Heart left ventricle (tissue), 16 donors: ENCODE results near the gene ARL15. TPM values are rescaled to one million over a fixed set of nuclear protein-coding genes. Genes with fewer than 3 reads are reported as not detected.

ENCODE experiments used
- ATAC-seq, 4 donors: fragments of 200-7000 bp; cut with Tn5 transposase; one replicate each; pipeline ENCODE4 v1.9.1; 2020 to 2022; ENCODE audit warnings: moderate library complexity in 4 of 4, mild to moderate bottlenecking in 3 of 4, moderate number of reproducible peaks in 1 of 4
- DNase-seq, 5 donors: peaks; one replicate each; pipeline ENCODE4 v3.0.0-alpha.2; 2020
- H3K27ac ChIP-seq, 12 donors: fragments of 200-600 bp; sonication (generic) in 4 of 12; one replicate each; pipeline versions ENCODE4 v1.5.0 to v1.8.0; 2016 to 2022; ENCODE audit warnings: mild to moderate bottlenecking in 2 of 12
- H3K27me3 ChIP-seq, 9 donors: fragments of 200-600 bp; sonication (generic) in 2 of 9; one replicate each; pipeline versions ENCODE4 v1.5.1 to v1.8.0; 2016 to 2022; ENCODE audit warnings: mild to moderate bottlenecking in 3 of 9
- H3K36me3 ChIP-seq, 9 donors: fragments of 200-600 bp; sonication (generic) in 2 of 9; one replicate each; pipeline versions ENCODE4 v1.5.0 to v1.8.0; 2018 to 2022; ENCODE audit warnings: mild to moderate bottlenecking in 2 of 9
- H3K4me1 ChIP-seq, 12 donors: fragments of 200-600 bp; sonication (generic) in 4 of 12; one replicate each; pipeline versions ENCODE4 v1.5.0 to v1.8.0; 2016 to 2022; ENCODE audit warnings: mild to moderate bottlenecking in 3 of 12
- H3K4me3 ChIP-seq, 12 donors: fragments of 200-600 bp; sonication (generic) in 4 of 12; one replicate each; pipeline versions ENCODE4 v1.5.0 to v1.8.0; 2017 to 2022; ENCODE audit warnings: mild to moderate bottlenecking in 9 of 12, moderate library complexity in 4 of 12
- H3K9me3 ChIP-seq, 12 donors: fragments of 200-600 bp; sonication (generic) in 4 of 12; one replicate each; pipeline versions ENCODE4 v1.5.0 to v1.8.0; 2016 to 2022; ENCODE audit warnings: mild to moderate bottlenecking in 1 of 12
- CTCF ChIP-seq, 12 donors: fragments of 200-600 bp; sonication (generic) in 4 of 12; IDR thresholded peaks; one replicate each; pipeline versions ENCODE4 v1.5.0 to v1.8.0; 2018 to 2022; ENCODE audit warnings: antibody characterized with exemption in 12 of 12, mild to moderate bottlenecking in 5 of 12
- POLR2A ChIP-seq, 2 donors: fragments of 450-650 bp; IDR thresholded peaks; one replicate each; pipeline ENCODE4 v1.6.1; 2017; ENCODE audit warnings: antibody characterized with exemption in 2 of 2, mild to moderate bottlenecking in 2 of 2, moderate library complexity in 2 of 2
- WGBS, 4 donors: extraction: QIAGEN DNeasy Blood & Tissue Kit in 2 of 4; methylation state at CpG; one replicate each; pipeline versions ENCODE4 v1.1.5 to v1.1.7; 2013 to 2018; 5-methylcytosine and 5-hydroxymethylcytosine counted together
- intact Hi-C, 10 donors: fragments of 100-400 bp; cut with DNase I; formaldehyde crosslinking; loops; one replicate each; pipeline versions ENCODE4 v1.11.1 to v1.14.2; 2022
- polyA plus RNA-seq, 2 donors: library from polyadenylated mRNA; stranded (reverse); fragments of 200-250 nt; gene quantifications; one replicate each; pipeline ENCODE4 v1.2.3, GENCODE V29; 2013
- total RNA-seq, 9 donors: library from RNA; depleted of rRNA in 2 of 9; stranded (reverse); fragments of >200 nt in 2 of 9; fragmentation: NEBNext Ultra II Directional in 3 of 9; extraction: Animal tissue kit (Norgen Biotek cat#: 25700) in 3 of 9; gene quantifications; one replicate each; pipeline versions ENCODE4 v1.1.0 to v1.2.4, GENCODE V29; 2016 to 2023
- donor health status: ischemic (EF 13 %, LVEDD 7.1; RV severe dilation, severe dysfunction).
- donor health status: healthy with polysubstance abuse.
- donor health status: DM: no; HTN: yes; CAD: no.
- donor health status: DM: no; HTN: no; CAD: no.
- donor health status: ischemic (EF 25% LVEDD 6.9; RV normal size, moderate dysfunction).
- donor health status: ischemic (EF 25% LVEDD 5.7; RV mildly dilated, moderate dysfunction).
- donor health status: healthy.
- donor health status: DM: yes; HTN: yes; CAD: no.
- donor health status: ischemic (EF 35%, LVEDD 5.7; RV mildly dilated, moderate dysfunction).
- donor health status: nonischemic (EF 11% LVEDD 7.7; RV severe dilation, severe dysfunction).
- donor health status: DM: yes; HTN: yes; CAD: no.
- donor health status: PGD.
- donor health status: ischemic (EF 29% LVEDD 5.4; RV normal size, mild dysfunction).
- donor health status: nonischemic (EF 23%, LVEDD 6.1; RV moderate dilation, normal function).

The ARL15 gene
- total and polyA plus RNA-seq, 11 donors, result 7.1 to 35.0 (median 23.2) TPM

GRCh38 chr5:54273715-54274114 is 36.7 kb downstream of the ARL15 start:
- DNase-seq (no peak), ATAC-seq (no peak)
- H3K27me3 ChIP-seq, result no peaks in the 10 kb centered on the region
- H3K4me1 ChIP-seq, result peaks cover 0 to 23% (median 3%) of the 10 kb centered on the region in 12 donors
- H3K36me3 ChIP-seq, result no peaks in the 10 kb centered on the region
- TF ChIP-seq CTCF (IDR thresholded peaks at IDR 0.05) (no peak), POLR2A (IDR thresholded peaks at IDR 0.05) (no peak)
- H3K4me3 ChIP-seq, result no peak overlapping the region
- no peaks in the 10 kb centered on the region for H3K9me3 ChIP-seq
- H3K27ac ChIP-seq, result no peak overlapping the region
- intact Hi-C loops, result no loop called here
- 85 to 94% (median 86%) methylated on average over 6 of the region's 6 CpGs for WGBS, 4 donors

- intact Hi-C loops, result no loop called here
- peaks cover 0 to 15% (median 3%) of the 10 kb centered on the region in 12 donors for H3K4me1 ChIP-seq
- WGBS, 4 donors, result 90 to 100% (median 95%) methylated on average over 1 of the region's 1 CpG
- no peaks in the 10 kb centered on the region for H3K36me3 ChIP-seq
- TF ChIP-seq CTCF (IDR thresholded peaks at IDR 0.05) (no peak), POLR2A (IDR thresholded peaks at IDR 0.05) (no peak)
- no peak overlapping the region for H3K4me3 ChIP-seq
- H3K27me3 ChIP-seq, result no peaks in the 10 kb centered on the region
- DNase-seq (no peak), ATAC-seq (no peak)
- H3K9me3 ChIP-seq, result no peaks in the 10 kb centered on the region
- peak overlapping the region in 1 of 12 donors; percentile 3 for H3K27ac ChIP-seq
Observed at GRCh38 chr5:54272746-54273145, 37.6 kb downstream of the ARL15 start.

- H3K27me3 ChIP-seq, result no peaks in the 10 kb centered on the region
- no peak for ATAC-seq
- no peak for TF ChIP-seq POLR2A (IDR thresholded peaks at IDR 0.05)
- TF ChIP-seq CTCF (IDR thresholded peaks at IDR 0.05), result no peak
- no peak overlapping the region for H3K4me3 ChIP-seq
- H3K4me1 ChIP-seq, result peaks cover 0 to 22% (median 4%) of the 10 kb centered on the region in 12 donors
- DNase-seq, result no peak
- no peak overlapping the region for H3K27ac ChIP-seq
- no peaks in the 10 kb centered on the region for H3K9me3 ChIP-seq
- WGBS, 4 donors, result 81 to 89% (median 89%) methylated on average over 6 of the region's 6 CpGs
- intact Hi-C loops, result no loop called here
- H3K36me3 ChIP-seq, result no peaks in the 10 kb centered on the region
Observed at GRCh38 chr5:54270326-54270725, 40.0 kb downstream of the ARL15 start.

GRCh38 chr5:54264574-54264973 is 45.8 kb downstream of the ARL15 start:
- Histone ChIP-seq H3K4me3 (no peak overlapping the region), H3K27ac (no peak overlapping the region), H3K9me3 (no peaks in the 10 kb centered on the region), H3K36me3 (no peaks in the 10 kb centered on the region), H3K4me1 (peaks cover 0 to 38% (median 7%) of the 10 kb centered on the region in 12 donors), H3K27me3 (no peaks in the 10 kb centered on the region)
- DNase-seq (no peak), ATAC-seq (no peak)
- TF ChIP-seq POLR2A (IDR thresholded peaks at IDR 0.05) (no peak), CTCF (IDR thresholded peaks at IDR 0.05) (no peak)
- intact Hi-C loops, result loop anchor here in 1 of 10 donors (5.0 kb wide), 1 partner anchor 38 kb away; no protein-coding TSS in a partner anchor
